ENCODE measurements around the gene SYNGAP1.

DNA sequence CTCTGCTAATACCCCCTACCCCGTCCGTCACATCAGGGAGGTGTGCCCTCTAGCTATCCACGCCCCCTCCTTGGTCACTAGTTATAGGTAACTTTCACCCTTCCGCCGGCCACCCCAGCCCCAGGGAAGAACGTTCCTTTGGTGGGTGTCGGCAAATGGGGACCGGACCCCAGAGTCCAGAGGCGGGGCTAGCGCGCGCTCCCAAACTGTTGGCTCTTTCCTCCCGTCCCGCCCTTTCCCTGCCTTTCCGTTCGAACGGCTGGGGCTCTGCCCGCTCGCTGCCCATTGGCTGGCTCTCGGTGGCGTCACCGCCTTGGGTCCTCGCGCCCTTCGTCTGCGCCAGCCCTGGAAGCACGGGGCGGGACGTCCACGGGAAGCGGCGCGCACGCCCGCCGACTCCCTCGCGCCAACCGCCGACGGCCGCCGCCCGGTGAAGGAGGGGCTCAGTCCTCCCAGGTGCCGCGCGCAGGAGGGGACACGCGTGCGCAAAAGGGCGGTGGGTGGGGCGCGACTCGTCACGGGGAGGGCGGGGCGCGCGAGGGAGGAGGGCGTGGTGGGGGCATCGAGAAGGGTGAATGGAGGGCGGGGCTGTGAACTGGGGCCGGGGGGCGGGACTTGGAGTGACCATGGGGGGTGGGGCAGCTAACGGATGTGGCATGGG is 9.7 kb upstream of the SYNGAP1 start:
- TF ChIP-seq, protein P1, sequence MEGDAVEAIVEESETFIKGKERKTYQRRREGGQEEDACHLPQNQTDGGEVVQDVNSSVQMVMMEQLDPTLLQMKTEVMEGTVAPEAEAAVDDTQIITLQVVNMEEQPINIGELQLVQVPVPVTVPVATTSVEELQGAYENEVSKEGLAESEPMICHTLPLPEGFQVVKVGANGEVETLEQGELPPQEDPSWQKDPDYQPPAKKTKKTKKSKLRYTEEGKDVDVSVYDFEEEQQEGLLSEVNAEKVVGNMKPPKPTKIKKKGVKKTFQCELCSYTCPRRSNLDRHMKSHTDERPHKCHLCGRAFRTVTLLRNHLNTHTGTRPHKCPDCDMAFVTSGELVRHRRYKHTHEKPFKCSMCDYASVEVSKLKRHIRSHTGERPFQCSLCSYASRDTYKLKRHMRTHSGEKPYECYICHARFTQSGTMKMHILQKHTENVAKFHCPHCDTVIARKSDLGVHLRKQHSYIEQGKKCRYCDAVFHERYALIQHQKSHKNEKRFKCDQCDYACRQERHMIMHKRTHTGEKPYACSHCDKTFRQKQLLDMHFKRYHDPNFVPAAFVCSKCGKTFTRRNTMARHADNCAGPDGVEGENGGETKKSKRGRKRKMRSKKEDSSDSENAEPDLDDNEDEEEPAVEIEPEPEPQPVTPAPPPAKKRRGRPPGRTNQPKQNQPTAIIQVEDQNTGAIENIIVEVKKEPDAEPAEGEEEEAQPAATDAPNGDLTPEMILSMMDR (conservative IDR thresholded peaks at IDR 0.05 in 1 of 2, IDR thresholded peaks at IDR 0.05 in 1 of 2; ENCODE audit: extremely low read depth in 1 of 2, insufficient read depth in 1 of 2, low read depth in 1 of 2, low read length in 2 of 2): no peak
- no peak for TF ChIP-seq EZH2 (IDR thresholded peaks at IDR 0.05; ENCODE audit: borderline replicate concordance, low read length)

Data from mammary epithelial cell (primary cell).